Progenitor cell of endocrine pancreas (in vitro differentiated cells): ENCODE measurements around the gene FTO. TPM values are rescaled to one million over a fixed set of nuclear protein-coding genes. Genes with fewer than 3 reads are reported as not detected.

Experiments used
- DNase-seq: peaks from one replicate; pipeline ENCODE4 v3.0.0; 2021; ENCODE audit warnings: low spot score; ENCODE audit not compliant: unreplicated experiment
- H3K27ac Mint-ChIP-seq: 2 replicates; pipeline ENCODE4 v1.8.0; 2021; ENCODE audit warnings: mild to moderate bottlenecking, moderate library complexity, mixed read lengths
- H3K27me3 Mint-ChIP-seq: 2 replicates; pipeline ENCODE4 v1.8.0; 2021; ENCODE audit warnings: mixed read lengths
- H3K36me3 Mint-ChIP-seq: 2 replicates; pipeline ENCODE4 v1.8.0; 2022; ENCODE audit warnings: mixed read lengths; ENCODE audit not compliant: insufficient read depth
- H3K4me1 Mint-ChIP-seq: 2 replicates; pipeline ENCODE4 v1.8.0; 2021; ENCODE audit warnings: low read depth, mixed read lengths
- H3K4me3 Mint-ChIP-seq: 2 replicates; pipeline ENCODE4 v1.8.0; 2021; ENCODE audit warnings: low read depth, mild to moderate bottlenecking, moderate library complexity, mixed read lengths
- H3K9me3 Mint-ChIP-seq: 2 replicates; pipeline ENCODE4 v1.8.0; 2021; ENCODE audit warnings: low read depth, mixed read lengths
- CTCF ChIP-seq: fragments of 200-600 bp; sonication (generic); IDR thresholded peaks from one replicate; pipeline ENCODE4 v1.5.0; 2021; ENCODE audit warnings: antibody characterized with exemption, mild to moderate bottlenecking; ENCODE audit not compliant: unreplicated experiment
- total RNA-seq: library from RNA; stranded (reverse); gene quantifications from 2 replicates; pipeline ENCODE4 v1.2.1, GENCODE V29; 2021

FTO gene
- total RNA-seq, 1 donor from 2014 or later, result 78.7 TPM

GRCh38 chr16:54156349-54156748 lies 452.4 kb downstream of the FTO start:
- peaks cover 7% of the 10 kb centered on the region for H3K9me3 Mint-ChIP-seq
- H3K4me1 Mint-ChIP-seq, result peaks cover 4% of the 10 kb centered on the region
- TF ChIP-seq CTCF, result no peak
- no peak for DNase-seq
- no peak overlapping the region for H3K4me3 Mint-ChIP-seq
- H3K36me3 Mint-ChIP-seq, result peaks cover 1% of the 10 kb centered on the region
- no peak overlapping the region for H3K27ac Mint-ChIP-seq
- peaks cover 26% of the 10 kb centered on the region for H3K27me3 Mint-ChIP-seq

DNA sequence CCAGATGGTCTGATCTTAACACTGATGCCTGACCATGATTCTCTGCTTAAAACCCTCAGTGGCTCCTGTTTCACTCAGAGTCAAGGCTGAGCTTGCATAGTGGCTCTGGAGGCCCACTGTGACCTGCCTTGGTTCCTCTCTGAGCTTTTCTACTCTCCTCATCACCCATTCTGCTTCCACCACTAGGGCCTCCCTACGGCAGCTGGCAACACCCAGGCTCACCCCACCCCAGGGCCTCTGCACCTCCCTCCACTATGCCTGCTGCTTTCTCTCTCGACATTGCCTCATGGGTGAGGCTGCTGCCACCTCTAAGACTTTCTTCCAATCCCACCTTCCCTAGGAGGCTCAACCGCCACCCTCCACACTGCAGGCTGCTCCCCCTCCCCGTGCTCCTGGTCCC lies 455.0 kb downstream of the FTO start:
- DNase-seq, result no peak
- H3K27me3 Mint-ChIP-seq, result peaks cover 16% of the 10 kb centered on the region
- H3K9me3 Mint-ChIP-seq, result peaks cover 9% of the 10 kb centered on the region
- no peaks in the 10 kb centered on the region for H3K36me3 Mint-ChIP-seq
- no peak overlapping the region for H3K4me3 Mint-ChIP-seq
- peaks cover 2% of the 10 kb centered on the region for H3K4me1 Mint-ChIP-seq
- H3K27ac Mint-ChIP-seq, result no peak overlapping the region
- TF ChIP-seq CTCF, result no peak

DNA sequence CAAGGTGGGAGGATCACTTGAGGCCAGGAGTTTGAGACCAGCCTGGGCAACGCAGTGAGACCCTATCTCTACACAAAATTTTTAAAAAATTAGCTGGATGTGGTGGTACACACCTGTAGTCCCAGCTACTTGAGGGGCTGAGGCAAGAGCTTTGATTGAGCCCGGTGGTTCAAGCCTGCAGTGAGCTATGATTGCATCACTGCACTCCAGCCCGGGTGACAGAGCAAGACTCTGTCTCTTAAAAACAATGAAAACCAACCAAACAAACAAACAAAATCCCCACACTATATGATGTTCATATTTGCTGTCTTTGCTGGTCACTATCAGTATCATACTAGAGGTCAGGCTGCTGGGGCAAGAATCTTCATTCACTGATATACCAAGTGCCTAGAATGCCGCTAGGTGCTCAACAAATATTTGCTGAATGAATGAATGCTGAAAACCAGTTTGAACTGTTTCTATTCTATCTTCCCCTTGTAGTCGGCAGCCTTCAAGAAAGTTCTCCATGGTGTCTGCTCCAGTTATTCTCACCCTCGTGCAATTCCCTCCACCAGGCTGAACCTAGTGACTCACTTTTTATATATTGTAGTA lies 455.6 kb downstream of the FTO start:
- peaks cover 2% of the 10 kb centered on the region for H3K4me1 Mint-ChIP-seq
- H3K36me3 Mint-ChIP-seq, result no peaks in the 10 kb centered on the region
- no peak overlapping the region for H3K27ac Mint-ChIP-seq
- peaks cover 16% of the 10 kb centered on the region for H3K27me3 Mint-ChIP-seq
- no peak for TF ChIP-seq CTCF
- H3K9me3 Mint-ChIP-seq, result peaks cover 9% of the 10 kb centered on the region
- no peak for DNase-seq
- H3K4me3 Mint-ChIP-seq, result no peak overlapping the region

DNA sequence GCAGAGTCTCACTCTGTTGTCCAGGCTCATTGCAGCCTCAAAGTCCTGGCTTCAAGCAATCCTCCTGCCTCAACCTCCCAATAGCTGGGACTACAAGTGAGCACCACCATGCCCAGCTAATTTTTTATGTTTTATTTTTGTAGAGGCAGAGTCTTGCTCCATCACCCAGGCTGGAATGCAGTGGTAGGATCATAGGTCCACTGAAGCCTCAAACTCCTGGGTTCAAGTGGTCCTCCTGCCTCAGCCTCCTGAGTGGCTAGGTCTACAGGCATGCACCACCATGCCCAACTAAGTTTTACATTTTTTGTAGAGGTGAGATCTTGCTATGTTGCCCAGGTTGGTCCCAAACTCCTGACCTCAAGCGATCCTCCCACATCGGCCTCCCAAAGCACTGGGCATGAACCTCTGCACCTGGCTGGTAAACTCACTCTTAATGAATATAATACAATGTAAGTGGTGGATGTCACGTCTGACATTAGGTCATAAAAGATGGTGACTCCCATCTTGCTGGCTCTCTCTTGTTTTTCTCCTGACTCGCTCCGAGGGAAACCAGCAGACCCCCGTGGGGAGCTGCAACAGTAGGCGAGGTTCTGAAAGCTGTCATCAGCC lies 456.4 kb downstream of the FTO start:
- H3K27me3 Mint-ChIP-seq, result peaks cover 16% of the 10 kb centered on the region
- no peak overlapping the region for H3K27ac Mint-ChIP-seq
- no peak overlapping the region for H3K4me3 Mint-ChIP-seq
- TF ChIP-seq CTCF, result no peak
- H3K9me3 Mint-ChIP-seq, result peaks cover 9% of the 10 kb centered on the region
- peaks cover 1% of the 10 kb centered on the region for H3K36me3 Mint-ChIP-seq
- no peak for DNase-seq
- H3K4me1 Mint-ChIP-seq, result peaks cover 6% of the 10 kb centered on the region

GRCh38 chr16:54160939-54161897 lies 457.3 kb downstream of the FTO start:
- no peak for TF ChIP-seq CTCF
- Mint-ChIP-seq H3K4me3 (no peak overlapping the region), H3K27ac (no peak overlapping the region), H3K9me3 (peaks cover 9% of the 10 kb centered on the region), H3K36me3 (peaks cover 1% of the 10 kb centered on the region), H3K4me1 (peaks cover 7% of the 10 kb centered on the region), H3K27me3 (peaks cover 14% of the 10 kb centered on the region)
- DNase-seq, result no peak
